Body of pancreas (tissue), 4 donors: ENCODE measurements around the gene JCAD. TPM values are rescaled to one million over a fixed set of nuclear protein-coding genes. Genes with fewer than 3 reads are reported as not detected.
"Not testable (repeated sequence)": the region's sequence is repeated elsewhere in the genome, so short reads cannot be mapped to it uniquely, and the experiment has no call there.

Experiments
- ATAC-seq: fragments of 150-250 bp; one replicate; pipeline ENCODE4 v1.9.1; 2016
- DNase-seq, 4 donors: peaks; one replicate each; pipeline ENCODE4 v3.0.0-alpha.2; 2019
- H3K27ac ChIP-seq, 4 donors: fragments of 200-600 bp; sonication (generic); 1 replicate in 3 of 4; 2 replicates in 1 of 4; pipeline versions ENCODE4 v1.5.1 to v1.6.1; 2016 to 2019; ENCODE audit warnings: mild to moderate bottlenecking in 1 of 4, mixed read lengths in 1 of 4, moderate library complexity in 1 of 4
- H3K27me3 ChIP-seq, 2 donors: fragments of 200-600 bp; sonication (generic); one replicate each; pipeline ENCODE4 v1.6.0; 2016; ENCODE audit warnings: mild to moderate bottlenecking in 1 of 2
- H3K36me3 ChIP-seq, 2 donors: fragments of 200-600 bp; sonication (generic); replicated peaks in 1 of 2; 2 replicates each; pipeline ENCODE4 v1.5.1; 2016; ENCODE audit warnings: low read depth in 2 of 2; ENCODE audit not compliant: insufficient read depth in 1 of 2
- H3K4me1 ChIP-seq: fragments of 200-600 bp; sonication (generic); one replicate; pipeline ENCODE4 v1.6.0; 2016
- H3K4me3 ChIP-seq, 2 donors: fragments of 200-600 bp; sonication (generic); 1 replicate in 1 of 2; 2 replicates in 1 of 2; pipeline ENCODE4 v1.5.1; 2016 to 2019
- H3K9me3 ChIP-seq, 3 donors: fragments of 200-600 bp; sonication (generic); 1 replicate in 2 of 3; 2 replicates in 1 of 3; pipeline ENCODE4 v1.5.1; 2016
- CTCF ChIP-seq, 7 experiments: fragments of 450-650 bp in 4 of 7; fragments of 200-600 bp in 3 of 7; sonication (generic) in 3 of 7; IDR thresholded peaks; one replicate each; pipeline ENCODE4 v1.5.1; 2016 to 2019; ENCODE audit warnings: antibody characterized with exemption in 7 of 7
- POLR2A ChIP-seq, 3 donors: fragments of 450-650 bp; IDR thresholded peaks; one replicate each; pipeline ENCODE4 v1.6.1; 2016; ENCODE audit warnings: antibody characterized with exemption in 3 of 3, mild to moderate bottlenecking in 2 of 3
- WGBS, 2 donors: methylation state at CpG; one replicate each; pipeline ENCODE4 v1.1.5; 2017; 5-methylcytosine and 5-hydroxymethylcytosine counted together
- intact Hi-C: fragments of 100-400 bp; cut with DNase I; formaldehyde crosslinking; loops from one replicate; pipeline ENCODE4 v1.15.1; 2023
- total RNA-seq, 2 donors: library from RNA; depleted of rRNA; stranded (reverse); fragments of >200 nt; gene quantifications; one replicate each; pipeline ENCODE4 v1.1.0, GENCODE V29; 2016

JCAD gene
- total RNA-seq, 2 donors from 2014 or later: 15.3 to 22.4 TPM

DNA sequence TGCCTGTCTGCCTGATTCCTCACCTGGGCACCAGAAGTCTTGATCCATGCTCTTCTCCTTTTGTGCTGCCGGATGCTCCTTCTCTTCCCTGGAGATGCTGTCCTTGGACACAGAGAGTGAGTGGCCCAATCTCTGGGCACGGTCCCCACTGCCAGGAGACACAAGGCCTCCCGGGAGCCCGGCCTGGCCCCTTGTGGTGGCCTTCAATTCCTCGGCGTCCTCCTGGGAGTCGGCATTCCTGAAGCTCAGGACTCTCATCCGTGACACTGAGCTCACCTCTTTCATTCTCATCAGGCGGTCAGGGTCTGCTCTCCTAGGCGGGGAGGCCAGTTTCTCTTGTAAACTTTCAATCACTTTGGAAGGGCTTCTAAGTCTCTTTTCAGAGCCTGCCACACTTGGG is 33.3 kb downstream of the JCAD start:
- DNase-seq (no peak), ATAC-seq (no peak)
- Histone ChIP-seq H3K36me3 (no peaks in the 10 kb centered on the region), H3K27ac (peak overlapping the region in 1 of 4 donors; percentile 64), H3K9me3 (no peaks in the 10 kb centered on the region), H3K27me3 (no peaks in the 10 kb centered on the region), H3K4me3 (no peak overlapping the region), H3K4me1 (peaks cover 27% of the 10 kb centered on the region)
- 87 to 90% methylated on average over 10 of the region's 10 CpGs for WGBS, 2 donors
- intact Hi-C loops: no loop called here
- TF ChIP-seq CTCF (IDR thresholded peaks at IDR 0.05) (no peak), POLR2A (IDR thresholded peaks at IDR 0.05) (no peak)

DNA sequence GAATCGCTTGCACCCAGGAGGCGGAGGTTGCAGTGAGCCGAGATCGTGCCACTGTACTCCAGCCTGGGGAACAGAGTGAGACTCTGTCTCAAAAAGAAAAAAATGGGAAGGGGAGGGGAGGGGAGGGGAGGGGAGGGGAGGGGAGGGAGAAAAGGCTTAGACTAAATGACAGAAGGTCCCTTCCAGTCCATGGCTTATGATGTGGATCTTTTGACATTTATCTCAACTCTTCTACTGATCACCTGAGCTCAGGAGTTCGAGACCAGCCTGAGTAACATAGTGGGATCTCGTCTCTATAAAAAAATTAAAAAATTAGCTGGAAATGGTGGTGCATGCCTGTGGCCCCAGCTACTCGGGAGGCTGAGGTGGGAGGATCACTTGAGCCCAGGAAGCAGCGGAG is 34.0 kb downstream of the JCAD start:
- H3K27ac ChIP-seq, H3K4me3 ChIP-seq, H3K27me3 ChIP-seq, intact Hi-C loops, H3K9me3 ChIP-seq, H3K36me3 ChIP-seq, DNase-seq, ATAC-seq: not testable (repeated sequence)
- 90% methylated on average over 8 of the region's 8 CpGs for WGBS, 2 donors
- H3K4me1 ChIP-seq: peaks cover 24% of the 10 kb centered on the region

DNA sequence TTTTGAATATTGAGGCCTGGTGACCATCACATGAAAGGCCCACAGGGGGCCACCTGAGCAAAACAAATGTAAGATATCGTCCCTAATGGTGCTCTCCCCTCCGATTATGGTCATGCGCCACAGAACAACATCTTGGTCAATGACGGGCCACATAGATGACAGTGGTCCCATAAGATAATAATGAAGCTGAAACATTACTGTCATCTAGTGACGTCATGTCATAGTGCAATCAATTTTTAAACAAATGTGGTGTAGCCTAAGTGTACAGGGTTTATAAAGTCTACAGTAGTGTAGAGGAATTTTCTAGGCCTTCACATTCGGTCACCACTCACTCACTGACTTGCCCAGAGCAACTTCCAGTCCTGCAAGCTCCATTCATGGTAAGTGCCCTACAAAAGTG is 36.8 kb downstream of the JCAD start:
- Histone ChIP-seq H3K4me1 (peaks cover 6% of the 10 kb centered on the region), H3K36me3 (no peaks in the 10 kb centered on the region), H3K4me3 (no peak overlapping the region), H3K27ac (no peak overlapping the region), H3K27me3 (no peaks in the 10 kb centered on the region), H3K9me3 (no peaks in the 10 kb centered on the region)
- no peak for TF ChIP-seq CTCF (IDR thresholded peaks at IDR 0.05)
- no peak for TF ChIP-seq POLR2A (IDR thresholded peaks at IDR 0.05)
- 81 to 86% methylated on average over 6 of the region's 6 CpGs for WGBS, 2 donors
- ATAC-seq (no peak), DNase-seq (no peak)
- intact Hi-C loops: no loop called here

GRCh38 chr10:30019468-30019867 is 39.9 kb downstream of the JCAD start:
- intact Hi-C loops: no loop called here
- DNase-seq: no peak
- Histone ChIP-seq H3K36me3 (no peaks in the 10 kb centered on the region), H3K4me1 (no peaks in the 10 kb centered on the region), H3K9me3 (no peaks in the 10 kb centered on the region), H3K27ac (no peak overlapping the region), H3K4me3 (no peak overlapping the region), H3K27me3 (no peaks in the 10 kb centered on the region)
- ATAC-seq: no peak
- TF ChIP-seq POLR2A (IDR thresholded peaks at IDR 0.05) (no peak), CTCF (IDR thresholded peaks at IDR 0.05) (no peak)

DNA sequence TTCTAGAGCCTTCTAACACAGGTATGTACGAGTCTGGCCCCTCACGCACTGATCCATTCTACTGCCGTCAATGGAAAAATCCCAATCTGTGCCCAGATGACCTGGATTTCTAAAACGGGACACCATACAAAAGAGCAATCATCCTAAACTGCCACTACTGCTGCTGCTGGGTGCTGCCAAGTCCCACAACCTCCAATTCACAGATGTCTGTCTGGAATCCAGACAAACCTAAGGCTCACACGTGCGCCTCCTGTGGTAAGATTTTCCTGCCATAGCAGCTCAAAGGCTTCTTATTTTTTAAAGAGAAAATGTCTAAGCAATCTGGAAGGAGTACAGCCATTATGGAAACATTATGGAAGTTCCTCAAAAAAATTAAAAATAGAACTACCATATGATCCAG is 40.9 kb downstream of the JCAD start:
- no peak for DNase-seq
- Histone ChIP-seq H3K4me3 (no peak overlapping the region), H3K27me3 (no peaks in the 10 kb centered on the region), H3K4me1 (peaks cover 8% of the 10 kb centered on the region), H3K27ac (no peak overlapping the region), H3K36me3 (no peaks in the 10 kb centered on the region), H3K9me3 (no peaks in the 10 kb centered on the region)
- TF ChIP-seq POLR2A (IDR thresholded peaks at IDR 0.05) (no peak), CTCF (IDR thresholded peaks at IDR 0.05) (no peak)
- 70% methylated on average over 6 of the region's 6 CpGs for WGBS, 2 donors
- intact Hi-C loops: no loop called here
- no peak for ATAC-seq
